GM12891 (cell line): ENCODE results near the gene GUCY1A1.

Experiments
- PAX5 ChIP-seq: IDR thresholded peaks from 2 replicates; pipeline ENCODE4 v1.6.1; 2011; ENCODE audit warnings: low read length, moderate library complexity, mild to moderate bottlenecking; ENCODE audit not compliant: insufficient read depth, severe bottlenecking
- SPI1 ChIP-seq: IDR thresholded peaks from 2 replicates; pipeline ENCODE4 v1.6.1; 2011; ENCODE audit warnings: low read depth, low read length, control low read depth

DNA sequence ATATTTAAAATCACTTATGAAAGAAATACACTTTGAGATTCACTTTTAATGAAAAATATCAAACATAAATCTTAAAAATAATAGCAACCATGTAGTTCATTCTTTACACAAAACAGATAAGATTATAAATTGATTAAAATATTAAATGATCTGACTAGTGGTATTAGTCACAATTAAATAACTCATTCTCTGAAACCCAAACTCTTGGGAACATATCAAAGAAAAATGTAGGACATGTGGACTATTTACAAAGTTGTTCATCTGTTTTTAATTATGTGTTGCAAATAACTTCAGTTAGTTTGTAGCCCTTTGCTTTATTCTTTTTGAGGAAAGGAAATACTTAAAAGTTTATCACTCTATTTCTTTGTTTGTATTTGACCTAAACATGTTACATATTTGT is 9.5 kb upstream of the GUCY1A1 start:
- no peak for TF ChIP-seq PAX5
- no peak for TF ChIP-seq SPI1
